Upper lobe of left lung (tissue), 4 donors: ENCODE measurements around the gene PLXNA2.

ENCODE experiments used
- CTCF ChIP-seq, 6 experiments: fragments of 450-650 bp in 4 of 6; fragments of 200-600 bp in 2 of 6; sonication (generic) in 2 of 6; IDR thresholded peaks; one replicate each; pipeline ENCODE4 v1.5.1; 2016 to 2019; ENCODE audit warnings: antibody characterized with exemption in 6 of 6
- EP300 ChIP-seq, 4 donors: sonication (generic); formaldehyde crosslinking; IDR thresholded peaks; one replicate each; pipeline ENCODE4 v1.5.1; 2017; ENCODE audit warnings: antibody characterized with exemption in 4 of 4, control low read depth in 2 of 4
- POLR2A ChIP-seq, 4 donors: fragments of 450-650 bp; IDR thresholded peaks; one replicate each; pipeline ENCODE4 v1.5.1; 2016 to 2017; ENCODE audit warnings: antibody characterized with exemption in 4 of 4, mild to moderate bottlenecking in 2 of 4
- POLR2AphosphoS5 ChIP-seq, 2 donors: sonication (generic); formaldehyde crosslinking; IDR thresholded peaks; one replicate each; pipeline ENCODE4 v1.5.1; 2017; ENCODE audit warnings: antibody characterized with exemption in 2 of 2

GRCh38 chr1:208161005-208161404, 83.2 kb downstream of the PLXNA2 start:
- TF ChIP-seq POLR2A (IDR thresholded peaks at IDR 0.05) = no peak
- TF ChIP-seq CTCF (IDR thresholded peaks at IDR 0.05) = no peak
- no peak for TF ChIP-seq POLR2AphosphoS5 (IDR thresholded peaks at IDR 0.05)
- no peak for TF ChIP-seq EP300 (IDR thresholded peaks at IDR 0.05)
